A549 (cell line): ENCODE measurements around the gene AFAP1. TPM values are rescaled to one million over a fixed set of nuclear protein-coding genes. Genes with fewer than 3 reads are reported as not detected.

Source experiments
- ATAC-seq, 2 experiments: fragments of 200-7000 bp in 1 of 2; fragments of >200 bp in 1 of 2; cut with Nextera tagmentation in 1 of 2; cut with Tn5 transposase in 1 of 2; 3 replicates each; pipeline versions ENCODE4 v1.8.0 to v1.9.1; 2018 to 2020; ENCODE audit warnings: mild to moderate bottlenecking in 1 of 2, moderate library complexity in 1 of 2
- CTCF ChIA-PET: fragments of 300-600 bp; sonication (Branson Sonifier 250); formaldehyde crosslinking; extraction: SDS; loops from one replicate; lab custom pipeline; 2021; ENCODE audit warnings: antibody characterized with exemption, inconsistent platforms; lab: Yijun Ruan, JAX
- POLR2A ChIA-PET: fragments of 350-600 bp; formaldehyde crosslinking; extraction: SDS; loops from one replicate; lab custom pipeline; 2021; ENCODE audit warnings: antibody characterized with exemption, inconsistent platforms; lab: Yijun Ruan, JAX
- DNase-seq, 2 experiments: peaks; one replicate each; pipeline versions ENCODE4 v3.0.0 to v3.0.0-alpha.2; 2011 to 2016; ENCODE audit warnings: low read depth in 1 of 2, low spot score in 1 of 2
- FAIRE-seq: peaks from 2 replicates; lab custom pipeline; 2011; peaks lifted over from hg19 to GRCh38; lab: Jason Lieb, UNC
- H3K27ac ChIP-seq, 2 experiments: fragments of >200 bp; sonication (Bioruptor Twin); formaldehyde crosslinking; 3 replicates each; pipeline ENCODE4 v1.5.1; 2016 to 2017
- H3K4me1 ChIP-seq: fragments of >200 bp; sonication (Bioruptor Twin); formaldehyde crosslinking; 3 replicates; pipeline ENCODE4 v1.6.1; 2016
- H3K4me2 ChIP-seq: fragments of >200 bp; sonication (Bioruptor Twin); formaldehyde crosslinking; 3 replicates; pipeline ENCODE4 v1.6.1; 2016
- H3K4me3 ChIP-seq: fragments of >200 bp; sonication (Bioruptor Twin); formaldehyde crosslinking; 3 replicates; pipeline ENCODE4 v1.5.1; 2016
- H3K9me3 ChIP-seq: fragments of >200 bp; sonication (Bioruptor Twin); formaldehyde crosslinking; 3 replicates; pipeline ENCODE4 v1.6.1; 2016
- BCL3 ChIP-seq: fragments of >200 bp; sonication (Bioruptor Twin); formaldehyde crosslinking; IDR thresholded peaks from 3 replicates; pipeline ENCODE4 v1.6.1; 2016
- BHLHE40 ChIP-seq: IDR thresholded peaks from 2 replicates; pipeline ENCODE4 v1.6.1; 2012; ENCODE audit warnings: low read depth, low read length, inconsistent platforms
- CBX2 ChIP-seq: fragments of 200-600 bp; sonication (generic); IDR thresholded peaks from 2 replicates; pipeline ENCODE4 v1.6.1; 2016; ENCODE audit warnings: low read depth, mild to moderate bottlenecking, borderline replicate concordance
- CBX8 ChIP-seq: fragments of 200-600 bp; sonication (generic); IDR thresholded peaks from 2 replicates; pipeline ENCODE4 v1.6.1; 2016
- CEBPB ChIP-seq, 2 experiments: fragments of >200 bp in 1 of 2; sonication (Bioruptor Twin) in 1 of 2; formaldehyde crosslinking in 1 of 2; IDR thresholded peaks; 2 replicates each; pipeline ENCODE4 v1.6.1; 2012 to 2016
- CHD2 ChIP-seq: fragments of 150-350 bp; IDR thresholded peaks from 2 replicates; pipeline ENCODE4 v1.6.1; 2014; ENCODE audit warnings: low read length; ENCODE audit not compliant: partially characterized antibody
- ELK1 ChIP-seq: fragments of 150-350 bp; IDR thresholded peaks from 2 replicates; pipeline ENCODE4 v1.6.1; 2014; ENCODE audit warnings: low read depth, mild to moderate bottlenecking, low read length
- ESRRA ChIP-seq: fragments of 150-350 bp; IDR thresholded peaks from 2 replicates; pipeline ENCODE4 v1.6.1; 2014; ENCODE audit warnings: mild to moderate bottlenecking, low read length, borderline replicate concordance
- FOSB ChIP-seq: fragments of 250-450 bp; sonication (Bioruptor Pico); IDR thresholded peaks from 2 replicates; pipeline ENCODE4 v1.5.0; 2020; ENCODE audit warnings: mild to moderate bottlenecking, moderate library complexity
- GATA3 ChIP-seq: IDR thresholded peaks from 2 replicates; pipeline ENCODE4 v1.6.1; 2012; ENCODE audit warnings: borderline replicate concordance
- HDAC2 ChIP-seq: fragments of 200-600 bp; sonication (generic); IDR thresholded peaks from 2 replicates; pipeline ENCODE4 v1.6.1; 2016
- HEYL ChIP-seq: fragments of 250-450 bp; sonication (Bioruptor Pico); IDR thresholded peaks from 2 replicates; pipeline ENCODE4 v1.8.0; 2021; ENCODE audit warnings: mild to moderate bottlenecking, moderate library complexity
- HMGXB4 ChIP-seq: fragments of 250-450 bp; sonication (Bioruptor Pico); IDR thresholded peaks from 2 replicates; pipeline ENCODE4 v1.5.0; 2021; ENCODE audit warnings: mild to moderate bottlenecking, moderate library complexity, borderline replicate concordance
- HOXA7 ChIP-seq: fragments of 250-450 bp; sonication (Bioruptor Pico); IDR thresholded peaks from 2 replicates; pipeline ENCODE4 v1.5.0; 2020; ENCODE audit warnings: mild to moderate bottlenecking, moderate library complexity
- HOXB13 ChIP-seq: fragments of 250-450 bp; sonication (Bioruptor Pico); IDR thresholded peaks from 2 replicates; pipeline ENCODE4 v1.5.0; 2020; ENCODE audit warnings: low read depth, mild to moderate bottlenecking, moderate library complexity
- JUN ChIP-seq, 2 experiments: fragments of >200 bp; sonication (Bioruptor Twin); formaldehyde crosslinking; IDR thresholded peaks; 2 replicates in 1 of 2; 3 replicates in 1 of 2; pipeline ENCODE4 v1.6.1; 2016 to 2017
- JUNB ChIP-seq: fragments of >200 bp; sonication (Bioruptor Twin); formaldehyde crosslinking; IDR thresholded peaks from 2 replicates; pipeline ENCODE4 v1.6.1; 2016
- MAX ChIP-seq: IDR thresholded peaks from 2 replicates; pipeline ENCODE4 v1.6.1; 2012
- MYC ChIP-seq: IDR thresholded peaks from 2 replicates; pipeline ENCODE4 v1.6.1; 2012; ENCODE audit warnings: mild to moderate bottlenecking, inconsistent platforms, low read length, improper control_type of control experiment, borderline replicate concordance
- NFE2L2 ChIP-seq: fragments of 150-350 bp; conservative IDR thresholded peaks from 2 replicates; pipeline ENCODE4 v1.6.1; 2014; ENCODE audit warnings: low read length
- PBX3 ChIP-seq: IDR thresholded peaks from 2 replicates; pipeline ENCODE4 v1.6.1; 2012
- PHF8 ChIP-seq: fragments of 200-600 bp; sonication (generic); IDR thresholded peaks from 2 replicates; pipeline ENCODE4 v1.6.1; 2016; ENCODE audit warnings: low read depth, mild to moderate bottlenecking, antibody characterized with exemption, moderate library complexity, borderline replicate concordance
- POLR2A ChIP-seq: IDR thresholded peaks from 2 replicates; pipeline ENCODE4 v1.6.1; 2012; ENCODE audit warnings: mild to moderate bottlenecking, low read length
- POLR2AphosphoS2 ChIP-seq: conservative IDR thresholded peaks from 2 replicates; pipeline ENCODE4 v1.6.1; 2012; ENCODE audit warnings: low read length, improper control_type of control experiment, inconsistent platforms
- RNF2 ChIP-seq: fragments of 200-600 bp; sonication (generic); IDR thresholded peaks from 2 replicates; pipeline ENCODE4 v1.6.1; 2016; ENCODE audit warnings: low read depth, mild to moderate bottlenecking, antibody characterized with exemption, moderate library complexity, borderline replicate concordance
- TFCP2L1 ChIP-seq: fragments of 250-450 bp; sonication (Bioruptor Pico); IDR thresholded peaks from 2 replicates; pipeline ENCODE4 v1.5.0; 2021; ENCODE audit warnings: mild to moderate bottlenecking
- TP53 ChIP-seq: fragments of 250-450 bp; sonication (Bioruptor Pico); IDR thresholded peaks from 2 replicates; pipeline ENCODE4 v1.5.0; 2021; ENCODE audit warnings: mild to moderate bottlenecking, moderate library complexity
- USF2 ChIP-seq: fragments of 450-650 bp; IDR thresholded peaks from 2 replicates; pipeline ENCODE4 v1.6.1; 2014; ENCODE audit warnings: antibody characterized with exemption
- ZC3H11A ChIP-seq: fragments of 450-650 bp; IDR thresholded peaks from 2 replicates; pipeline ENCODE4 v1.6.1; 2014; ENCODE audit warnings: antibody characterized with exemption, mild to moderate bottlenecking
- ZNF302 ChIP-seq: fragments of 250-450 bp; sonication (Bioruptor Pico); IDR thresholded peaks from 2 replicates; pipeline ENCODE4 v1.9.0; 2021; ENCODE audit warnings: inconsistent platforms, mild to moderate bottlenecking, moderate library complexity
- WGBS: methylation state at CpG from one replicate; pipeline ENCODE4 v1.1.6; 2017; ENCODE audit errors: missing lambda C conversion rate; 5-methylcytosine and 5-hydroxymethylcytosine counted together
- polyA plus RNA-seq, 4 experiments: library from polyadenylated mRNA; depleted of rRNA in 3 of 4; stranded (reverse); fragments of >200 nt; fragmentation: RNase III in 1 of 4; extraction: RNeasy Plus Mini Kit Qiagen cat#74134 plus additional on column Dnase treatment in 1 of 4; gene quantifications; 2 replicates in 3 of 4; 3 replicates in 1 of 4; pipeline ENCODE4 v1.2.3, GENCODE V29; 2011 to 2017

The AFAP1 gene
- polyA plus RNA-seq, 2 of the 4 experiments (the other 2 are of a cell fraction): 25.4 to 29.6 TPM

- Histone ChIP-seq H3K9me3 (no peaks in the 10 kb centered on the region), H3K4me1 (peaks cover 27% of the 10 kb centered on the region), H3K4me3 (no peak overlapping the region), H3K4me2 (no peak overlapping the region), H3K27ac (peak overlapping the region in 1 of 2 experiments; percentile 40; a peak in 2 of 6 replicates)
- DNase-seq (no peak), ATAC-seq (peak in 1 of 2 experiments; percentile 15; a peak in 1 of 6 replicates), FAIRE-seq (no peak)
- TF ChIP-seq ZNF302 (no peak), CHD2 (no peak), POLR2AphosphoS2 (no peak), TFCP2L1 (no peak), GATA3 (no peak), JUN (IDR thresholded peaks at IDR 0.05) (no peak), PBX3 (no peak), BHLHE40 (no peak), NFE2L2 (no peak), HOXA7 (CRISPR knock-in tag) (no peak), MAX (no peak), CEBPB (IDR thresholded peaks at IDR 0.05) (no peak), MYC (no peak), HEYL (no peak), HOXB13 (CRISPR knock-in tag) (no peak)
- CTCF ChIA-PET: no interaction called here
- WGBS: 75% methylated on average over 3 of the region's 8 CpGs
- POLR2A ChIA-PET: no interaction called here
Measured at GRCh38 chr4:7981738-7982394, 42.2 kb upstream of the AFAP1 start.

- DNase-seq (no peak), ATAC-seq (no peak), FAIRE-seq (no peak)
- Histone ChIP-seq H3K4me2 (no peak overlapping the region), H3K4me1 (peaks cover 27% of the 10 kb centered on the region), H3K27ac (peak overlapping the region in 1 of 2 experiments; percentile 54; a peak in 3 of 6 replicates), H3K4me3 (no peak overlapping the region), H3K9me3 (no peaks in the 10 kb centered on the region)
- TF ChIP-seq CBX2 (no peak), PHF8 (no peak), BCL3 (no peak), TP53 (CRISPR knock-in tag) (no peak), ZC3H11A (no peak), BHLHE40 (no peak), HMGXB4 (no peak), ELK1 (no peak), ZNF302 (no peak), USF2 (no peak), FOSB (CRISPR knock-in tag) (no peak), POLR2A (no peak), JUNB (no peak), RNF2 (no peak), ESRRA (no peak), CBX8 (no peak), HDAC2 (no peak)
- 65% methylated on average over 2 of the region's 2 CpGs for WGBS
- CTCF ChIA-PET: interaction anchor here (2.6 to 2.8 kb wide), 2 partner anchors 8 to 176 kb away, joined by 7 to 17 read pairs; no protein-coding TSS in a partner anchor
- POLR2A ChIA-PET: no interaction called here
Measured at GRCh38 chr4:7980036-7980435, 40.4 kb upstream of the AFAP1 start.
